GM19328 (cell line): Measurements from ENCODE around the gene SP140.

Experiments used
- ATAC-seq: cut with Tn5 transposase; IDR thresholded peaks from one replicate; pipeline ENCODE4 v1.9.1; 2021; ENCODE audit warnings: mild to moderate bottlenecking, moderate library complexity; ENCODE audit not compliant: unreplicated experiment

SP140 gene

DNA sequence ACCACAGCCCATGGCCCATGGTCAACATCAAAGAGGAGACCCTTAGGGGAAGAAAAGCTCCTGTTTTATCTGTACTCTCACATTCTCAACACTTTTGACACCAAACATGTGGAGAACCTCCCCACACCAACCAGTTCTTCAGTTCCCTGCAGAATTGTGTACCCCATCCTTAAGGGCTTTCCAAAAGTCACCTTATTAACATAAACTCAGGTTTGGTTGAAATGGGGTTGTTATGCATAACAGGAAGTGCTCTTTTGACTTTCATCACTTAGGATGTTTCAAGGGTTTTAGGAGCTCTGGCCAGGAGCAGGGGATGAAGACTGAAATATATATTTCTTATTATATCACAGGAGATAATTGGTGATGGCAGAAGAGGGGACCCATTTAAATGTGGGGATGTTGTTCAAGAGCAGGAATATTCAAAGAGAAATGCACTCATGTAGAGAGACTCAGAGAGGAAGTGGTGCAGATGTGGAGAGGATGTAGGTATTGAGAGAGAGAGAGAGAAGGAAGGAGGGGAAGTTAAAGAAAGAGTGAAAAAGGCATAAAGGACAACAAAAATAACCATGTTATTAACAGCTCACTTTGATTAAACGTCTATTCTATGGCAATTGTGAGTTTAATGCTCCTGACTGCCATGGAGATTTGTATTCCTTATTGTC is 136.6 kb downstream of the SP140 start:
- ATAC-seq, result no peak
